SU-DHL-6 (cell line): ENCODE results near the gene VPS26A.

Source experiments
- H2AFZ ChIP-seq: fragments of 200-600 bp; sonication (generic); 2 replicates; pipeline ENCODE4 v1.6.1; 2014; ENCODE audit warnings: low read depth, mild to moderate bottlenecking, moderate library complexity, mixed read lengths, antibody characterized with exemption, low read length; ENCODE audit not compliant: severe bottlenecking
- H3F3A ChIP-seq: fragments of 200-600 bp; shearing (Covaris generic); 2 replicates; pipeline ENCODE4 v1.6.0; 2016; ENCODE audit warnings: antibody characterized with exemption, mild to moderate bottlenecking; ENCODE audit not compliant: insufficient read depth
- H3K27ac ChIP-seq: fragments of 200-600 bp; sonication (generic); 2 replicates; pipeline ENCODE4 v1.5.1; 2016; ENCODE audit warnings: low read depth, mild to moderate bottlenecking, low read length, moderate library complexity, mixed read lengths
- H3K27me3 ChIP-seq: fragments of 200-600 bp; sonication (generic), shearing (Covaris generic); 2 replicates; pipeline ENCODE4 v1.6.0; 2014; ENCODE audit warnings: mild to moderate bottlenecking, low read length
- H3K36me3 ChIP-seq: fragments of 200-600 bp; sonication (generic); 2 replicates; pipeline ENCODE4 v1.6.1; 2014; ENCODE audit warnings: mild to moderate bottlenecking, low read length, mixed read lengths
- H3K4me2 ChIP-seq: fragments of 300-600, 200-600 bp; shearing (Covaris generic), sonication (generic); 2 replicates; pipeline ENCODE4 v1.6.0; 2014; ENCODE audit warnings: low read length, low read depth, mild to moderate bottlenecking; ENCODE audit not compliant: poor library complexity, severe bottlenecking
- H3K4me3 ChIP-seq: fragments of 200-600 bp; sonication (generic); 2 replicates; pipeline ENCODE4 v1.5.1; 2014; ENCODE audit warnings: antibody characterized with exemption, low read length, mild to moderate bottlenecking, mixed read lengths; ENCODE audit not compliant: insufficient read depth, poor library complexity, severe bottlenecking
- H3K79me2 ChIP-seq: fragments of 200-600 bp; sonication (generic); 2 replicates; pipeline ENCODE4 v1.6.1; 2014; ENCODE audit warnings: mild to moderate bottlenecking, low read length, moderate library complexity; ENCODE audit not compliant: insufficient read depth
- H3K9ac ChIP-seq: fragments of 200-600 bp; sonication (generic); 2 replicates; pipeline ENCODE4 v1.7.0; 2014; ENCODE audit warnings: mild to moderate bottlenecking, low read length
- H3K9me2 ChIP-seq: fragments of 200-600 bp; sonication (generic); replicated peaks from 2 replicates; pipeline ENCODE4 v1.6.1; 2014; ENCODE audit warnings: low read length; ENCODE audit not compliant: insufficient read depth
- H3K9me3 ChIP-seq: fragments of 200-600 bp; sonication (generic); 2 replicates; pipeline ENCODE4 v1.6.1; 2014; ENCODE audit warnings: low read length, mixed read lengths; ENCODE audit not compliant: insufficient read depth
- H4K20me1 ChIP-seq: fragments of 200-600 bp; sonication (generic); 2 replicates; pipeline ENCODE4 v1.6.1; 2014; ENCODE audit warnings: low read depth, mild to moderate bottlenecking, antibody characterized with exemption, low read length, moderate library complexity, mixed read lengths
- EZH2phosphoT487 ChIP-seq: fragments of 200-600 bp; sonication (generic), shearing (Covaris generic); conservative IDR thresholded peaks from 2 replicates; pipeline ENCODE4 v1.6.1; 2018; ENCODE audit warnings: mild to moderate bottlenecking, antibody characterized with exemption, low read length, moderate library complexity, mixed read lengths
- TF ChIP-seq, protein P1 (sequence below): fragments of 200-600 bp; sonication (generic); IDR thresholded peaks from one replicate; pipeline ENCODE4 v1.5.1; 2017; ENCODE audit warnings: antibody characterized with exemption, mild to moderate bottlenecking, low read length, moderate library complexity; ENCODE audit not compliant: insufficient read depth, poor library complexity, severe bottlenecking

Gene VPS26A

DNA sequence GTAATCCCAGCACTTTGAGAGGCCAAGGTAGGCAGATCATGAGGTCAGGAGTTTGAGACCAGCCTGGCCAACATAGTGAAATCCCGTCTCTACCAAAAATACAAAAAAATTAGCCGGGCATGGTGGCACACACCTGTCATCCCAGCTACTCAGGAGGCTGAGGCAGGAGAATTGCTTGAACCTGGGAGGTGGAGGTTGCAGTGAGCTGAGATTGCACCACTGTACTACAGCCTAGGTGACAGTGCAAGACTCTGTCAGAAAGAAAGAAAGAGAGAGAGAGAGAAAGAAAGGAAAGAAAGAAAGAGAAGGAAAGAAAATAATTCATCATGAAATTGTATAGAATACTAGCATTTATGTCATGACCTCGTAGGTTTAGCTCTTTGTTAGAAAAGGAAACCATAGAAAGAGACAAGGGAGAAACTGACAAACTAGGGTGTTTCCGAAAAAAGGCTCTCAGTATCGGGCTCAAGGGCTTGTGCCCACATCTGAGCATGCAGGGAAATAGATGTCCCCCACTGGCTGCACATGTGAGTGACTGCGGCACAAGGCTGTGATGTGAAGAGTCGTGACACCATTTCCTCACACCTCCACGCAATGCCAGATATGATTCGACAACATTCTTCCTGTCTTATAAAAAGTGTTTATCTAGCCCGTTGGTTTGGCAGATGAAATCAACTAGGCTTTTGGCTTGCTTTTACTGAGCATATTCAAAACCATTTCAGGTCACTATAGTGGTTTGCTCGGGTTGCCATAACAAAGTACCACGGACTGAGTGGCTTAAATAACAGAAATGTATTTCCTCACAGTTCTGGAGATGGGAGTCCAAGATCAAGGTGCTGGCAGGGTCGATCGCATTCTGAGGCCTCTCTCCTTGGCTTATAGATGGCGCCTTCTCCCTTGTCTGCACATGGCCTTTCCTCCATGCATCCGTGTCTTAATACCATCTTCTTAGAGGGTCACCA is 34.1 kb upstream of the VPS26A start:
- H3K4me3 ChIP-seq = no peak overlapping the region
- H3K79me2 ChIP-seq = no peaks in the 10 kb centered on the region
- no peak overlapping the region for H3K9ac ChIP-seq

DNA sequence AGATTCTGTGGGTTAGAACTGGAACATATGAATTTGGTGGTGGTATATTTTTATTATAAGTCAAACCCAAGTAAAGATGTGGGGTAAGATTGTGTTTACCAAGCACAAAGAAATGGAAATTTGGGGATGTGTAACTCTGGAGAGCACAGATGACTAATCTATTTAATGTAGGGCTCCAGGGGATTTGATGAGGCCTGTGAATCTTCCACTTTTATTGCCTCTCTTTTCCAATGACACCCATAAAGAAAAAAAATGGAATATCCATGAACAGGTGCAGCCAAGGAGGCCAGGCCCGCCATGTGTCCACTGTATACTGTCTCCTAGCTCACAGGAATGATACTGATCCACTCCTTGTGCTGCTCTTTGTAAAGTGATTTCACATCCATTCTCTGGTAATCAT is 33.3 kb upstream of the VPS26A start:
- H3K27ac ChIP-seq = no peak overlapping the region
- H3K27me3 ChIP-seq = no peaks in the 10 kb centered on the region
- no peaks in the 10 kb centered on the region for H3F3A ChIP-seq
- no peaks in the 10 kb centered on the region for H4K20me1 ChIP-seq
- H3K9me3 ChIP-seq = no peaks in the 10 kb centered on the region
- no peaks in the 10 kb centered on the region for H3K9me2 ChIP-seq
- TF ChIP-seq, protein P1, sequence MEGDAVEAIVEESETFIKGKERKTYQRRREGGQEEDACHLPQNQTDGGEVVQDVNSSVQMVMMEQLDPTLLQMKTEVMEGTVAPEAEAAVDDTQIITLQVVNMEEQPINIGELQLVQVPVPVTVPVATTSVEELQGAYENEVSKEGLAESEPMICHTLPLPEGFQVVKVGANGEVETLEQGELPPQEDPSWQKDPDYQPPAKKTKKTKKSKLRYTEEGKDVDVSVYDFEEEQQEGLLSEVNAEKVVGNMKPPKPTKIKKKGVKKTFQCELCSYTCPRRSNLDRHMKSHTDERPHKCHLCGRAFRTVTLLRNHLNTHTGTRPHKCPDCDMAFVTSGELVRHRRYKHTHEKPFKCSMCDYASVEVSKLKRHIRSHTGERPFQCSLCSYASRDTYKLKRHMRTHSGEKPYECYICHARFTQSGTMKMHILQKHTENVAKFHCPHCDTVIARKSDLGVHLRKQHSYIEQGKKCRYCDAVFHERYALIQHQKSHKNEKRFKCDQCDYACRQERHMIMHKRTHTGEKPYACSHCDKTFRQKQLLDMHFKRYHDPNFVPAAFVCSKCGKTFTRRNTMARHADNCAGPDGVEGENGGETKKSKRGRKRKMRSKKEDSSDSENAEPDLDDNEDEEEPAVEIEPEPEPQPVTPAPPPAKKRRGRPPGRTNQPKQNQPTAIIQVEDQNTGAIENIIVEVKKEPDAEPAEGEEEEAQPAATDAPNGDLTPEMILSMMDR = no peak
- no peak for TF ChIP-seq EZH2phosphoT487
- no peak overlapping the region for H2AFZ ChIP-seq
- H3K36me3 ChIP-seq = no peaks in the 10 kb centered on the region
- no peak overlapping the region for H3K4me3 ChIP-seq
- H3K9ac ChIP-seq = no peak overlapping the region
- no peaks in the 10 kb centered on the region for H3K79me2 ChIP-seq
- no peak overlapping the region for H3K4me2 ChIP-seq

More for the DNA sequence above, 34.1 kb upstream of the VPS26A start:
- TF ChIP-seq, protein P1 = no peak
- no peak for TF ChIP-seq EZH2phosphoT487
- Histone ChIP-seq H3K27me3 (no peaks in the 10 kb centered on the region), H4K20me1 (no peaks in the 10 kb centered on the region), H3K27ac (no peak overlapping the region), H3K4me2 (no peak overlapping the region), H2AFZ (no peak overlapping the region), H3K9me3 (no peaks in the 10 kb centered on the region), H3F3A (no peaks in the 10 kb centered on the region), H3K36me3 (no peaks in the 10 kb centered on the region), H3K9me2 (no peaks in the 10 kb centered on the region)

DNA sequence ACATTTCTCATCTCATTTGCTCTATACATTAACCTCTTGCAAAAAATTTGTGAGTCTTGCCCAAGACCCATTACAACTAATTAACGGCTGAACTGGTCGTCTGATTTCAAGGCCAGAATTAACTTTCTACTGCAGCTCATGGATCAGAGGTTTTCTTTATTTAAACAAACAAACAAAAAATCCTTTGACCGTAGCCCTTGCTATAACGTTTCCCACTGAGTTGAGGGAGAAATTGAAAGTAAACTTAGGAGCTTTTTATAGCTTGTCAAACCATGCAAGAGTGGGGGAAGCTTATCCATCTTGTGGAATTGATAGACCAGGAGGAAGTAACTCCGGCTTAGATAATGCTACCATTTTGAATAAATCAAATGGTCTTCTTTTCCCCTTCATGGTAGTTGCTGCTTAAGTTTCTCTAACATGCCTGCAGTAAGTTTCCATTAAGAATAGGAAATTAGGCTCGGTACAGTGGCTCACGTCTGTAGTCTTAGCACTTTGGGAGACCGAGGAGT is 32.8 kb upstream of the VPS26A start:
- no peaks in the 10 kb centered on the region for H3K9me3 ChIP-seq
- no peaks in the 10 kb centered on the region for H3K36me3 ChIP-seq
- H2AFZ ChIP-seq = no peak overlapping the region
- H4K20me1 ChIP-seq = no peaks in the 10 kb centered on the region
- H3K4me2 ChIP-seq = no peak overlapping the region
- no peaks in the 10 kb centered on the region for H3K27me3 ChIP-seq
- no peak overlapping the region for H3K9ac ChIP-seq
- TF ChIP-seq, protein P1 = no peak
- TF ChIP-seq EZH2phosphoT487 = no peak
- no peaks in the 10 kb centered on the region for H3K79me2 ChIP-seq
- H3K9me2 ChIP-seq = no peaks in the 10 kb centered on the region
- H3K27ac ChIP-seq = no peak overlapping the region
- H3K4me3 ChIP-seq = no peak overlapping the region
- no peaks in the 10 kb centered on the region for H3F3A ChIP-seq
